Lower leg skin (tissue), 4 donors: ENCODE results near the gene LMTK2. TPM values are rescaled to one million over a fixed set of nuclear protein-coding genes. Genes with fewer than 3 reads are reported as not detected.

Experiments used
- DNase-seq, 2 donors: peaks; one replicate each; pipeline ENCODE4 v3.0.0-alpha.2; 2019; ENCODE audit warnings: low spot score in 2 of 2
- H3K4me3 ChIP-seq: fragments of 200-600 bp; sonication (generic); 2 replicates; pipeline ENCODE4 v1.5.1; 2017; ENCODE audit warnings: mild to moderate bottlenecking, low read depth; ENCODE audit not compliant: poor library complexity, severe bottlenecking
- POLR2A ChIP-seq, 2 donors: fragments of 450-650 bp; IDR thresholded peaks; one replicate each; pipeline ENCODE4 v1.6.1; 2016 to 2017; ENCODE audit warnings: antibody characterized with exemption in 2 of 2, mild to moderate bottlenecking in 1 of 2, moderate library complexity in 1 of 2
- WGBS, 2 donors: methylation state at CpG; one replicate each; pipeline ENCODE4 v1.1.5; 2018; 5-methylcytosine and 5-hydroxymethylcytosine counted together
- intact Hi-C: fragments of 100-400 bp; cut with DNase I; formaldehyde crosslinking; loops from one replicate; pipeline ENCODE4 v1.15.0; 2023; ENCODE audit warnings: low total_unique reads
- total RNA-seq, 4 donors: library from RNA; depleted of rRNA; stranded (reverse); fragments of >200 nt; gene quantifications; one replicate each; pipeline ENCODE4 v1.1.0, GENCODE V29; 2016
- TF ChIP-seq, protein P1 (sequence below), 3 donors: fragments of 450-650 bp; IDR thresholded peaks; one replicate each; pipeline ENCODE4 v1.5.1; 2016; ENCODE audit warnings: antibody characterized with exemption in 3 of 3, mild to moderate bottlenecking in 3 of 3, moderate library complexity in 2 of 3

The LMTK2 gene
- total RNA-seq, 4 donors from 2014 or later = 31.9 to 44.3 (median 35.0) TPM

DNA sequence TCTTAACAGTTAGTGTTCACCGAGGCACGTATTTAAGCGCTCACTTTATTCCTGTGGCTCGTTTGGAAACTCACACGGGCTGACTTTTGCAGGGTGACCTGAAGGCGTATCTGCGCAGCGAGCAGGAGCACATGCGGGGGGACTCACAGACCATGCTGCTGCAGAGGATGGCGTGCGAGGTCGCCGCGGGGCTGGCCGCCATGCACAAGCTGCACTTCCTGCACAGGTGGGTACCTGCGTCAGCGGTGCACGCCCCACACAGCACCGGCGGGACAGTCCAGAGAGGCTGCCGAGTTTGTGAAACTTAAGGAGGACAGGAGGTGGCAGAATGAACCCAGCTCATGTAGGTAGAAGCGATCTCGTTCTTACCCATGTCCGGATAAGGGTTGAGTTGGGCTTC lies 64.8 kb downstream of the LMTK2 start:
- no peak for DNase-seq
- H3K4me3 ChIP-seq = no peak overlapping the region
- intact Hi-C loops = no loop called here
- TF ChIP-seq, protein P1, sequence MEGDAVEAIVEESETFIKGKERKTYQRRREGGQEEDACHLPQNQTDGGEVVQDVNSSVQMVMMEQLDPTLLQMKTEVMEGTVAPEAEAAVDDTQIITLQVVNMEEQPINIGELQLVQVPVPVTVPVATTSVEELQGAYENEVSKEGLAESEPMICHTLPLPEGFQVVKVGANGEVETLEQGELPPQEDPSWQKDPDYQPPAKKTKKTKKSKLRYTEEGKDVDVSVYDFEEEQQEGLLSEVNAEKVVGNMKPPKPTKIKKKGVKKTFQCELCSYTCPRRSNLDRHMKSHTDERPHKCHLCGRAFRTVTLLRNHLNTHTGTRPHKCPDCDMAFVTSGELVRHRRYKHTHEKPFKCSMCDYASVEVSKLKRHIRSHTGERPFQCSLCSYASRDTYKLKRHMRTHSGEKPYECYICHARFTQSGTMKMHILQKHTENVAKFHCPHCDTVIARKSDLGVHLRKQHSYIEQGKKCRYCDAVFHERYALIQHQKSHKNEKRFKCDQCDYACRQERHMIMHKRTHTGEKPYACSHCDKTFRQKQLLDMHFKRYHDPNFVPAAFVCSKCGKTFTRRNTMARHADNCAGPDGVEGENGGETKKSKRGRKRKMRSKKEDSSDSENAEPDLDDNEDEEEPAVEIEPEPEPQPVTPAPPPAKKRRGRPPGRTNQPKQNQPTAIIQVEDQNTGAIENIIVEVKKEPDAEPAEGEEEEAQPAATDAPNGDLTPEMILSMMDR (IDR thresholded peaks at IDR 0.05) = no peak
- TF ChIP-seq POLR2A (IDR thresholded peaks at IDR 0.05) = no peak
- 95 to 96% methylated on average over 24 of the region's 24 CpGs for WGBS, 2 donors

DNA sequence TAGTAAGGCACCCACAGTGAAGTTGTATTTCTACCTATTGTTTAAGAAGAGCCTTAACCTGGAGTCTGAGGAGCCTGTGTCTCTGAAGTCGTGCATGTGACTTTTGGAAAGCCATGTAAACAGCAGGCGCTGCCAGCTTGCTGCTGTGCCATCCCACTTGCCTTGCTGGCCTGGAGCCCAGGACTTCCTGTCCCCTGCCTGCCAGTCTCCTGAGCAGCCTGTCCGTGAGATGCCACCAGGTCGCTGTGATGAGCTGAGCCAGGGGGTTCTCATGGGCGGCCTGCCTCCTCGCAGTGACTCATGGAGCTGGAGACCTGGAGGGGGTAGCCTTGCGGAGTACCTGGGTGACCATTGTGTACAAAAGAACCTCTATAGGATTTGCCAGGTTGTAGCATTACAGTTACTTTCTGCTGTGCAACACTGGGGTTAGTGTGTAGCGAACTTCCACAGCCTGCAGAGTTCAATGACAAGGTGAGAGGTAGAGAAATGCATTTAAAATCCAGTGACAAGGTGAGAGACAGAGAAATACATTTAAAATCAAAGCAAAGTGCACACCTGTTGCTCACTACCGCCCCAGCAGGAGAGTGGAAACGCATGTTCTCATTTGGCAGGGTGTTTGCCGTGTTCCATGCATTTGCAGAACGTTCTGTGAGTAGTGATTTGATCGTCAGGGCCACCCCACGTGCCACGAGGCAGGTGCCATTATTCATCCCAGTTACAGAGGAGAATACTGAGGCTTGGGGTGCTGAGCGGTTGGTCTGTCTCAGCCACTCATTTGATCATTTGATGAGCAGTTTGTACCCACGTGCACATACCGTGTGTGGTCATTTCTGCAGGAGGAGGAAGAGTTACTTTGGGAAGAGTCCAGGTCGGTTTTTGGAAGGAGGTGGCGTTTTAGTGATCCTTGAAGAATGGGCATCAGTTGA lies 67.9 kb downstream of the LMTK2 start:
- WGBS, 2 donors = 79 to 83% methylated on average over 20 of the region's 20 CpGs
- no peak overlapping the region for H3K4me3 ChIP-seq
- intact Hi-C loops = no loop called here
- TF ChIP-seq, protein P1 (IDR thresholded peaks at IDR 0.05) = no peak
- no peak for TF ChIP-seq POLR2A (IDR thresholded peaks at IDR 0.05)
- no peak for DNase-seq

DNA sequence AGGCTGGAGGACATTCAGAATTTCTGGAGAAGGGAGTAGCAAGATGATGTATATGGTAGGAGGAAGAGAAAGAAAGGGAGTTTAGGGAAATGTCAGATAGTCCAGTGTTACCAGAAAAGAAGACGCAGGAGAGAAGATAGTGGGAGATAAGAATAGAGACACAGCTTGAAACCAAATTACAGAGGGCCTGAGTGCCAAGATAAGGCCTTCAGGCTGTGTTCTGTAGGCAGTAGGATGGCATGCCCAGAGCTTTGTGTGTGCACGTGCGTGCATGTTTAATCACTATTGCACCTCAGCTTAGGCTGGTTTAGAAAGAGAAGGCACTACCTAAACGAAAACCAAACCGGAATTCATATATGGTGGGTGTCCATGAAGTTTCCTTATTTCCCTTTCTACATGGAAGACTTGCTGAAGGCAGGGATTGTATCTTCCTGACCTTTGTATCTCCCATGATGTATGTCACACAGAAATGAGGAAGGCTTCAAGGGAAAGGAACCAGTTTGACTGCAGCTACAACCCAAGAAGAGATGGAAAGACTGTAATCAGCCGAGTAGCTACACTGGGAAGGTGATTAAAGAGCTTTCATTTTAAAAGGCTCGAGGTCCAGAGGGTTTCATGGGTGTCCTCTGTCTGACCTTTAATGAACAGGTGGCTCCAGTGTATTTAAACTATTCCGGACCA lies 68.7 kb downstream of the LMTK2 start:
- WGBS, 2 donors = 59 to 61% methylated on average over 8 of the region's 8 CpGs
- no peak overlapping the region for H3K4me3 ChIP-seq
- no peak for DNase-seq
- TF ChIP-seq, protein P1 (IDR thresholded peaks at IDR 0.05) = no peak
- intact Hi-C loops = no loop called here

DNA sequence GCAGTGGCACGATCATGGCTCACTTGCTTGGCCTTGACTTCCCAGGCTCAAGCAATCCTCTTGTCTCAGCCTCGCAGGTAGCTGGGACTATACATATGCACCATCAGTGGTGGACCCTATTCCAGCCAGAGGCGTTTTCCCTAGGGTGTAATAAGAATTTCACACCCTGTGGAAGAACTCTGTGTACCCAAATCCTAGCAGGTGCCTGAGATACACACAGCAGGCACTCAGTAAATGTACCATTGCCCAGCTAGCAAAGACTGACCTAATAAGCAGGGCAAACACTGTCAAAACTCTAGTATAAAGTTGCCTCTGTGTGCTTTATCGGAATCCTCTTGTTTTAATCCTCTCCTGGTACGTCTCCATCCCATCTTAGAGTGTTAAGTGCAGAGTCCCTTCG lies 70.9 kb downstream of the LMTK2 start:
- no peak for DNase-seq
- TF ChIP-seq, protein P1 (IDR thresholded peaks at IDR 0.05) = no peak
- TF ChIP-seq POLR2A (IDR thresholded peaks at IDR 0.05) = no peak
- no peak overlapping the region for H3K4me3 ChIP-seq
- intact Hi-C loops = no loop called here
- 94 to 95% methylated on average over 6 of the region's 6 CpGs for WGBS, 2 donors

DNA sequence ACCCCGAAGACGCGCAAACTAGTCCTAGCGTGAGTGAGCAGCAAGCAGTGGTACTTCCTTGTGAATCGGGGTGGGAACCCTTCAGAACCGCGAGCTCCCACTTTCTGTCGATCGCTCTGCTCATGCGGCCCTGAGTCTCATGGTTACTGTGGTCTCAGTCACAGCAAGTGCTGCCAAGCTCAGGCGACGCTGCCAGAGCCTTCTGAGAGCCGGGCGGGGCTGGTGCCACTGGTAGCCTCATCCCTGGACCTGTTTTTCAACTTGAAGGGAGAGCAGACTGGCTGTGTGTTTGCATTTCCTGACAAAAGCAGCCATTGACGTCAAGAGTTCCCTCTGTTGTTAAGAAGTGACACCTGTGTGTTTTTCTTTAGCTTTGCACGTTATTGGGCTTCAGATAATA lies 71.7 kb downstream of the LMTK2 start:
- DNase-seq = peak in 1 of 2 donors; percentile 48
- intact Hi-C loops = no loop called here
- 77 to 81% methylated on average over 16 of the region's 16 CpGs for WGBS, 2 donors
- no peak overlapping the region for H3K4me3 ChIP-seq
- TF ChIP-seq, protein P1 (IDR thresholded peaks at IDR 0.05) = no peak
- no peak for TF ChIP-seq POLR2A (IDR thresholded peaks at IDR 0.05)
